ENCODE data around the gene FOXC1.

Gene FOXC1

GRCh38 chr6:1635305-1636010 lies 25.7 kb downstream of the FOXC1 start:
- no peak for DNase-seq (ENCODE audit: extremely low read depth, low read depth)
- no peak for TF ChIP-seq CTCF (IDR thresholded peaks at IDR 0.05; ENCODE audit: low read depth, low read length)

GRCh38 chr6:1636272-1636825 lies 26.6 kb downstream of the FOXC1 start:
- DNase-seq (ENCODE audit: extremely low read depth, low read depth) = no peak
- TF ChIP-seq CTCF (IDR thresholded peaks at IDR 0.05; ENCODE audit: low read depth, low read length) = no peak

- no peak for TF ChIP-seq CTCF (IDR thresholded peaks at IDR 0.05; ENCODE audit: low read depth, low read length)
- no peak for DNase-seq (ENCODE audit: extremely low read depth, low read depth)
Observed at GRCh38 chr6:1636971-1637871, 27.5 kb downstream of the FOXC1 start.

GRCh38 chr6:1639430-1639829 lies 29.7 kb downstream of the FOXC1 start:
- no peak for DNase-seq (ENCODE audit: extremely low read depth, low read depth)
- TF ChIP-seq CTCF (IDR thresholded peaks at IDR 0.05; ENCODE audit: low read depth, low read length) = no peak

GRCh38 chr6:1640476-1640875 lies 30.8 kb downstream of the FOXC1 start:
- no peak for DNase-seq (ENCODE audit: extremely low read depth, low read depth)
- TF ChIP-seq CTCF (IDR thresholded peaks at IDR 0.05; ENCODE audit: low read depth, low read length) = no peak

GRCh38 chr6:1641343-1641885 lies 31.7 kb downstream of the FOXC1 start:
- no peak for DNase-seq (ENCODE audit: extremely low read depth, low read depth)
- TF ChIP-seq CTCF (IDR thresholded peaks at IDR 0.05; ENCODE audit: low read depth, low read length) = no peak

Data from AG09319 (cell line).